IMR-90 (cell line): ENCODE results near the gene MYOM1. TPM values are rescaled to one million over a fixed set of nuclear protein-coding genes. Genes with fewer than 3 reads are reported as not detected.

Source experiments
- ATAC-seq: fragments of 200-7000 bp; cut with Tn5 transposase; 2 replicates; pipeline ENCODE4 v1.9.1; 2020; ENCODE audit warnings: low read depth, mild to moderate bottlenecking, moderate library complexity
- BruUV-seq: library from RNA; stranded (reverse); fragments of 400-500 nt; replicated peaks from 2 replicates; lab custom pipeline; 2021; lab: Mats Ljungman, UMichigan
- CTCF ChIA-PET: fragments of 300-600 bp; formaldehyde crosslinking; extraction: SDS; loops from one replicate; lab custom pipeline; 2021; ENCODE audit warnings: antibody characterized with exemption; lab: Yijun Ruan, JAX
- POLR2A ChIA-PET: fragments of 300-600 bp; sonication (Branson Sonifier 250); formaldehyde crosslinking; loops from one replicate; lab custom pipeline; 2022; ENCODE audit warnings: antibody characterized with exemption; ENCODE audit not compliant: unreplicated experiment; lab: Charles Lee
- DNase-seq: peaks from one replicate; pipeline ENCODE4 v3.0.0; 2013
- H2AFZ ChIP-seq: replicated peaks from 2 replicates; pipeline ENCODE3; 2013; ENCODE audit warnings: low read length, mild to moderate bottlenecking; ENCODE audit not compliant: poor library complexity
- H2AK5ac ChIP-seq: 2 replicates; pipeline ENCODE4 v1.6.1; 2013; ENCODE audit warnings: low read depth, low read length, inconsistent platforms
- H2AK9ac ChIP-seq: replicated peaks from 2 replicates; pipeline ENCODE3; 2013; ENCODE audit warnings: mild to moderate bottlenecking, low read depth, low read length, moderate library complexity; ENCODE audit not compliant: poor library complexity
- H2BK120ac ChIP-seq: 2 replicates; pipeline ENCODE4 v1.6.1; 2013; ENCODE audit warnings: low read depth, low read length, inconsistent platforms
- H2BK15ac ChIP-seq: 3 replicates; pipeline ENCODE4 v1.6.1; 2013; ENCODE audit warnings: low read depth, low read length, inconsistent platforms
- H2BK20ac ChIP-seq: 2 replicates; pipeline ENCODE4 v1.6.1; 2013; ENCODE audit warnings: low read depth, mild to moderate bottlenecking, inconsistent platforms, low read length, moderate library complexity
- H2BK5ac ChIP-seq: 2 replicates; pipeline ENCODE4 v1.6.1; 2013; ENCODE audit warnings: mild to moderate bottlenecking, low read depth, low read length, inconsistent platforms; ENCODE audit not compliant: poor library complexity, severe bottlenecking
- H3K14ac ChIP-seq: replicated peaks from 2 replicates; pipeline ENCODE4 v1.6.1; 2013; ENCODE audit warnings: low read depth, low read length, inconsistent platforms
- H3K18ac ChIP-seq: 2 replicates; pipeline ENCODE4 v1.6.1; 2013; ENCODE audit warnings: low read depth, low read length, control low read depth
- H3K23ac ChIP-seq: 2 replicates; pipeline ENCODE4 v1.6.1; 2013; ENCODE audit warnings: low read depth, low read length, inconsistent platforms
- H3K27ac ChIP-seq: 2 replicates; pipeline ENCODE4 v1.5.1; 2013; ENCODE audit warnings: mild to moderate bottlenecking, control low read depth, low read length; ENCODE audit not compliant: insufficient read depth
- H3K27me3 ChIP-seq: 2 replicates; pipeline ENCODE4 v1.6.1; 2013; ENCODE audit warnings: low read length; ENCODE audit not compliant: control insufficient read depth, insufficient read depth
- H3K36me3 ChIP-seq: 2 replicates; pipeline ENCODE4 v1.6.1; 2013; ENCODE audit warnings: low read length, mixed read lengths; ENCODE audit not compliant: control insufficient read depth, insufficient read depth
- H3K4ac ChIP-seq: 2 replicates; pipeline ENCODE4 v1.6.1; 2013; ENCODE audit warnings: low read depth, low read length, inconsistent platforms
- H3K4me1 ChIP-seq: 2 replicates; pipeline ENCODE4 v1.6.1; 2013; ENCODE audit warnings: low read length, mixed read lengths; ENCODE audit not compliant: control insufficient read depth, insufficient read depth
- H3K4me2 ChIP-seq: 2 replicates; pipeline ENCODE4 v1.6.1; 2013; ENCODE audit warnings: low read depth, mild to moderate bottlenecking, control low read depth, low read length, moderate library complexity
- H3K4me3 ChIP-seq: 2 replicates; pipeline ENCODE4 v1.5.1; 2013; ENCODE audit warnings: low read depth, mild to moderate bottlenecking, control low read depth, low read length, moderate library complexity; ENCODE audit not compliant: insufficient read depth
- H3K56ac ChIP-seq: 2 replicates; pipeline ENCODE4 v1.6.1; 2013; ENCODE audit warnings: low read length, inconsistent platforms; ENCODE audit not compliant: insufficient read depth; ENCODE audit errors: extremely low read depth
- H3K79me1 ChIP-seq, 2 experiments: 2 replicates each; pipeline ENCODE4 v1.6.1; 2013; ENCODE audit warnings: low read length in 2 of 2, inconsistent platforms in 1 of 2, low read depth in 1 of 2
- H3K9ac ChIP-seq: 2 replicates; pipeline ENCODE4 v1.6.1; 2013; ENCODE audit warnings: low read depth, low read length, control low read depth
- H3K9me1 ChIP-seq: 2 replicates; pipeline ENCODE4 v1.6.1; 2013; ENCODE audit warnings: low read length, inconsistent platforms; ENCODE audit not compliant: insufficient read depth
- H3K9me3 ChIP-seq: 2 replicates; pipeline ENCODE4 v1.6.1; 2013; ENCODE audit warnings: low read length; ENCODE audit not compliant: control insufficient read depth, insufficient read depth
- H4K20me1 ChIP-seq: 2 replicates; pipeline ENCODE4 v1.6.1; 2013; ENCODE audit warnings: low read length, inconsistent platforms; ENCODE audit not compliant: insufficient read depth
- H4K5ac ChIP-seq: 2 replicates; pipeline ENCODE4 v1.6.1; 2013; ENCODE audit warnings: mild to moderate bottlenecking, low read depth, low read length, control low read depth
- H4K8ac ChIP-seq, 2 experiments: 2 replicates each; pipeline ENCODE4 v1.6.1; 2013; ENCODE audit warnings: low read depth in 2 of 2, low read length in 2 of 2, control low read depth in 1 of 2, inconsistent platforms in 1 of 2
- H4K91ac ChIP-seq: 2 replicates; pipeline ENCODE4 v1.6.1; 2013; ENCODE audit warnings: low read depth, low read length, inconsistent platforms; ENCODE audit not compliant: insufficient read depth
- BHLHE40 ChIP-seq: fragments of 150-350 bp; IDR thresholded peaks from 2 replicates; pipeline ENCODE4 v1.6.1; 2016; ENCODE audit warnings: mild to moderate bottlenecking, low read depth, low read length
- CHD1 ChIP-seq: IDR thresholded peaks from 2 replicates; pipeline ENCODE4 v1.6.1; 2012; ENCODE audit warnings: low read depth, low read length, improper control_type of control experiment
- FOS ChIP-seq: fragments of 150-350 bp; IDR thresholded peaks from 2 replicates; pipeline ENCODE4 v1.6.1; 2016; ENCODE audit warnings: low read depth, low read length
- MAFK ChIP-seq: IDR thresholded peaks from 2 replicates; pipeline ENCODE4 v1.6.1; 2012; ENCODE audit warnings: low read depth, low read length, improper control_type of control experiment
- MXI1 ChIP-seq: IDR thresholded peaks from 2 replicates; pipeline ENCODE4 v1.6.1; 2012; ENCODE audit warnings: low read depth, mild to moderate bottlenecking, low read length, moderate library complexity, borderline replicate concordance
- NFE2L2 ChIP-seq: fragments of 150-350 bp; IDR thresholded peaks from 2 replicates; pipeline ENCODE4 v1.6.1; 2016; ENCODE audit warnings: low read depth, mild to moderate bottlenecking, low read length
- RFX5 ChIP-seq: IDR thresholded peaks from 2 replicates; pipeline ENCODE4 v1.8.0; 2012; ENCODE audit warnings: low read depth, mild to moderate bottlenecking, low read length, moderate library complexity
- SMC3 ChIP-seq: fragments of 150-350 bp; IDR thresholded peaks from 2 replicates; pipeline ENCODE4 v1.6.1; 2016; ENCODE audit warnings: low read depth, mild to moderate bottlenecking, antibody characterized with exemption, low read length, moderate library complexity
- WGBS, 2 experiments: methylation state at CpG; one replicate each; pipeline versions ENCODE4 v1.1.5 to v1.1.7; 2013; ENCODE audit warnings: missing lambda C conversion rate in 2 of 2; ENCODE audit not compliant: insufficient read length in 1 of 2; ENCODE audit errors: extremely low coverage in 2 of 2; 5-methylcytosine and 5-hydroxymethylcytosine counted together
- dilution Hi-C: fragments of 300-500 bp; cut with HindIII; formaldehyde crosslinking; loops from one replicate; pipeline ENCODE4 v1.14.3; 2018; ENCODE audit warnings: low sequenced_read_pairs; ENCODE audit not compliant: unreplicated experiment
- in situ Hi-C: fragments of 300-500 bp; cut with MboI; formaldehyde crosslinking; loops from 3 replicates; pipeline ENCODE4 v1.14.3; 2019; ENCODE audit warnings: low sequenced_read_pairs, inconsistent platforms, mixed read lengths
- intact Hi-C: fragments of 100-400 bp; cut with micrococcal nuclease; formaldehyde crosslinking; loops from 2 replicates; pipeline ENCODE4 v1.10.0; 2022
- polyA plus RNA-seq, 3 experiments: library from polyadenylated mRNA; depleted of rRNA; stranded (reverse); fragments of >200 nt; gene quantifications; 2 replicates each; pipeline ENCODE4 v1.2.3, GENCODE V29; 2012; ENCODE audit warnings: low replicate concordance in 1 of 3
- total RNA-seq: library from RNA; depleted of rRNA; stranded (reverse); fragments of >200 nt; gene quantifications from 2 replicates; pipeline ENCODE4 v1.2.3, GENCODE V29; 2012
- TF ChIP-seq, protein P1 (sequence below): conservative IDR thresholded peaks from 2 replicates; pipeline ENCODE4 v1.5.1; 2012; ENCODE audit warnings: mild to moderate bottlenecking, low read depth, low read length, improper control_type of control experiment
- TF ChIP-seq, protein P2 (sequence below): fragments of 150-350 bp; IDR thresholded peaks from 2 replicates; pipeline ENCODE4 v1.6.1; 2016; ENCODE audit warnings: low read depth, mild to moderate bottlenecking, low read length, moderate library complexity, borderline replicate concordance

MYOM1 gene
- total and polyA plus RNA-seq, 2 of the 4 experiments (the other 2 are of a cell fraction), result under 0.01 to 0.10 TPM

GRCh38 chr18:3213300-3214059 lies 6.3 kb downstream of the MYOM1 start:
- Histone ChIP-seq H3K27ac (no peak overlapping the region), H3K4me1 (no peaks in the 10 kb centered on the region; the same call in 1 of the 2 replicates), H3K56ac (no peak overlapping the region), H3K4me3 (no peak overlapping the region), H2BK5ac (no peak overlapping the region), H4K20me1 (no peaks in the 10 kb centered on the region), H4K91ac (no peak overlapping the region), H2AFZ (no peak overlapping the region), H3K9me3 (no peaks in the 10 kb centered on the region), H3K9ac (no peak overlapping the region), H4K8ac (no peak overlapping the region), H3K36me3 (no peaks in the 10 kb centered on the region), H3K14ac (no peak overlapping the region), H2AK9ac (no peak overlapping the region), H2BK120ac (no peak overlapping the region), H3K18ac (no peak overlapping the region), H3K23ac (no peak overlapping the region), H3K27me3 (no peaks in the 10 kb centered on the region), H2BK15ac (no peak overlapping the region), H3K79me1 (no peaks in the 10 kb centered on the region), H3K9me1 (peaks cover 6% of the 10 kb centered on the region), H3K4me2 (no peak overlapping the region), H2AK5ac (no peak overlapping the region), H3K4ac (no peak overlapping the region), H4K5ac (no peak overlapping the region), H2BK20ac (no peak overlapping the region)
- POLR2A ChIA-PET, result no interaction called here
- CTCF ChIA-PET, result no interaction called here
- intact Hi-C loops, result no loop called here
- in situ Hi-C loops, result no loop called here
- dilution Hi-C loops, result no loop called here
- no CpG with 5 or more reads among the region's 6 CpGs for WGBS, 2 experiments
- TF ChIP-seq, protein P1, sequence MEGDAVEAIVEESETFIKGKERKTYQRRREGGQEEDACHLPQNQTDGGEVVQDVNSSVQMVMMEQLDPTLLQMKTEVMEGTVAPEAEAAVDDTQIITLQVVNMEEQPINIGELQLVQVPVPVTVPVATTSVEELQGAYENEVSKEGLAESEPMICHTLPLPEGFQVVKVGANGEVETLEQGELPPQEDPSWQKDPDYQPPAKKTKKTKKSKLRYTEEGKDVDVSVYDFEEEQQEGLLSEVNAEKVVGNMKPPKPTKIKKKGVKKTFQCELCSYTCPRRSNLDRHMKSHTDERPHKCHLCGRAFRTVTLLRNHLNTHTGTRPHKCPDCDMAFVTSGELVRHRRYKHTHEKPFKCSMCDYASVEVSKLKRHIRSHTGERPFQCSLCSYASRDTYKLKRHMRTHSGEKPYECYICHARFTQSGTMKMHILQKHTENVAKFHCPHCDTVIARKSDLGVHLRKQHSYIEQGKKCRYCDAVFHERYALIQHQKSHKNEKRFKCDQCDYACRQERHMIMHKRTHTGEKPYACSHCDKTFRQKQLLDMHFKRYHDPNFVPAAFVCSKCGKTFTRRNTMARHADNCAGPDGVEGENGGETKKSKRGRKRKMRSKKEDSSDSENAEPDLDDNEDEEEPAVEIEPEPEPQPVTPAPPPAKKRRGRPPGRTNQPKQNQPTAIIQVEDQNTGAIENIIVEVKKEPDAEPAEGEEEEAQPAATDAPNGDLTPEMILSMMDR, result no peak
- TF ChIP-seq BHLHE40, result no peak
- TF ChIP-seq FOS, result no peak
- no peak for TF ChIP-seq CHD1
- TF ChIP-seq NFE2L2, result no peak
- TF ChIP-seq RFX5, result no peak
- TF ChIP-seq MAFK, result no peak
- no peak for TF ChIP-seq SMC3
- no peak for TF ChIP-seq MXI1
- TF ChIP-seq, protein P2, sequence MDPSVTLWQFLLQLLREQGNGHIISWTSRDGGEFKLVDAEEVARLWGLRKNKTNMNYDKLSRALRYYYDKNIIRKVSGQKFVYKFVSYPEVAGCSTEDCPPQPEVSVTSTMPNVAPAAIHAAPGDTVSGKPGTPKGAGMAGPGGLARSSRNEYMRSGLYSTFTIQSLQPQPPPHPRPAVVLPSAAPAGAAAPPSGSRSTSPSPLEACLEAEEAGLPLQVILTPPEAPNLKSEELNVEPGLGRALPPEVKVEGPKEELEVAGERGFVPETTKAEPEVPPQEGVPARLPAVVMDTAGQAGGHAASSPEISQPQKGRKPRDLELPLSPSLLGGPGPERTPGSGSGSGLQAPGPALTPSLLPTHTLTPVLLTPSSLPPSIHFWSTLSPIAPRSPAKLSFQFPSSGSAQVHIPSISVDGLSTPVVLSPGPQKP, result no peak
- no TSS peak for BruUV-seq
- ATAC-seq (no peak), DNase-seq (no peak)
